HG03159 (cell line): ENCODE measurements around the gene MED28.
A peak's percentile ranks its signal among the peaks of the same experiment; 100 is the strongest.
"Not testable (repeated sequence)": the region's sequence is repeated elsewhere in the genome, so short reads cannot be mapped to it uniquely, and the experiment has no call there.

Experiments used
- ATAC-seq: cut with Tn5 transposase; IDR thresholded peaks from one replicate; pipeline ENCODE4 v1.9.1; 2021; ENCODE audit warnings: mild to moderate bottlenecking, moderate library complexity; ENCODE audit not compliant: unreplicated experiment

The MED28 gene

DNA sequence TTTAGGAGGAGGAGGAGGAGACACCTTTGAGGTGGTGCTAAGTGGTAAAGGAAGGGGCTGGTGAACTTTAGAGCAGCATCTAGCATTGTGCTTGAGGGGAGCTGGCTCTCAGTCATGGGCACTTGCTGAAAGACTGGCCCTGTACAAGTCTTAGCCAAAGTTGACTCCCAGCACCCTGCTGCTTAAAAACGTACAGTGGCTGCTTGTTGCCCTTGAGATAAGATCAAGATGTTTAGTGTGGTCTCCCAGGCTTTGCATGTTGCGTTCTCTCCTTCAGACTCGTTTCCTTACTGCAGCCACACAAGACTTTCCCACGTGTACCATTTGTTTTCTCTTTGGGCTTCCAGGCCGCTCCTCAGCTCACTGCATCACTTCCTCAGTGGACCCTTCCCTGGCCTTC lies 1.8 kb downstream of the MED28 start:
- ATAC-seq = no peak

- no peak for ATAC-seq
Measured at GRCh38 chr4:17618926-17619325, 4.5 kb downstream of the MED28 start.

- ATAC-seq = no peak
Measured at GRCh38 chr4:17619416-17620105, 5.1 kb downstream of the MED28 start.

GRCh38 chr4:17623451-17624001 lies 9.1 kb downstream of the MED28 start:
- no peak for ATAC-seq

DNA sequence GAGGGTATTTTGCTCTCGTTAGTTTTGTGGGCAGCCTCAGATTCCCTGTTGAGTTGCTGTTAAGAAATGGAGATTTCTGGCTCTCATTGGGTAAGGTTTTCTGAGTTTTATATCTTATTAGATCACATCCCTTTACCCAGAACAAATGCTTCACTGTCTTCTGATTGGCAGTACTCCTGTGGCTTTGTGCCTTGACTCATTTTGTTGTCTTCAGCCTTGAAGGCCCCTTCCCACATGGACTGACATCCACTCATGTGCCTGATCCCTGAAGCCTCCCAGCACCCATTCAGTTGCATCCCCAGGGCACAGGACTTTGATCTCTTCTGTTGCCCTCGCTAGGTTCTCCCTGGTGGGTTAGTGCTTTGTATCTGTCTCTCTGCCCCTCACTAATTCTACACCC lies 10.4 kb downstream of the MED28 start:
- no peak for ATAC-seq

DNA sequence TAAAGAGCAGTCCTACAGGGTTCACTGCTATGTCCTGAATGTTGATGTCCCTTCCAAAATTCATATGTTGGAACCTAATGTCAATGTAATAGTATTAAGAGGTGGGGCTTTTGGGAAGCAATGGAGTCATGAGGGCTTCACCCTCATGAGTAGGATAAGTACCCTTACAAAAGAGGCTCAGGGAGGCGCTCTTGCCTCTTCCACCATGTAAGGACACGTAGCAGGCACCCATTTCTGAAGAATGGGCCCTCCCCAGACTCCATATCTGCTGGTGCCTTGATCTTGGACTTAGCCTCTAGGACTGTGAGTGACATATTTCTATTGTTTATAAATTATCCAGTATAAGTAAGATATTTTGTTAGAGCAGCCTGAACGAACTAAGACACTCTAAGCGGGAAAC lies 15.8 kb downstream of the MED28 start:
- ATAC-seq = no peak

DNA sequence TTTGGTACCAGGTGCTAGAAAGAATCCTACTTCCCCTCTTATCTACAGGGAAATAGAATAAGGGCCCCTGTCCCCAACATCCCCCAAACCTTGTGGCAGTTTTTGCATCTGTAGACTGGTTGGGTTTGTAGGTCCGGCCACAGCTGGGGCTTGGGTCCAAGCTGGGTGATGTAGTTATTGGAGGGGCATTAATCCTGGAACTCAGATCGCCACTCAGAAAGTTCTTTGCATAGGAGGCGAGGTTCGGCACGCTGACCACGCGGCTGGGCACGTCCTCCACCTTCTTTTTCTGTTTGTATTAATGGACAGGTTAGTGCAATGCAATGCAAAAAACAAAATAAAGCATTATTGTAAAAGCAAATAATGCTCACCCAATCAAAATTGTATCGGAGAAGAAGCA lies 19.2 kb downstream of the MED28 start:
- no peak for ATAC-seq

- ATAC-seq = no peak
Measured at GRCh38 chr4:17635056-17635455, 20.6 kb downstream of the MED28 start.

- peak; percentile 5 for ATAC-seq
Measured at GRCh38 chr4:17636341-17636695, 21.9 kb downstream of the MED28 start.

GRCh38 chr4:17636696-17637622 lies 22.5 kb downstream of the MED28 start:
- peak; percentile 85 for ATAC-seq

DNA sequence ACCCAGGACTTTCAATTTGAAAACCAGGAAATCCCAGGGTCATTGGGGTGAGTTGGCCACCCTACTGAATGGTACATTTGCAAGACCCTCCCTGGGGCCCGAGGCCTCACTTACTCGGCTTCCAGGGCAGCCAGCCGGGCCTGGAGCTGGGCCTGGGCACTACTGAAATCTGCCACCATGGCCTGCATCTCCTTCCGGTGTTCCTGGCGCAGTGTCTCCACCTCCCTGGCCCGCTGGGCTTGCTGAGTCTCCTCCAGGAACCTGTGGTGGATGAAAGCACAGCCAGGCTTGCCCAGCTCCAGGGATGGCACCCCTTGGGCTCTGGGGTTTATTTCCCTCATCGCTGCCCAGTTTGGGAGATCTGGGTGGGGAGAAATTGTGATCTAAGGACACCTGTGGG lies 24.7 kb downstream of the MED28 start:
- ATAC-seq = no peak

DNA sequence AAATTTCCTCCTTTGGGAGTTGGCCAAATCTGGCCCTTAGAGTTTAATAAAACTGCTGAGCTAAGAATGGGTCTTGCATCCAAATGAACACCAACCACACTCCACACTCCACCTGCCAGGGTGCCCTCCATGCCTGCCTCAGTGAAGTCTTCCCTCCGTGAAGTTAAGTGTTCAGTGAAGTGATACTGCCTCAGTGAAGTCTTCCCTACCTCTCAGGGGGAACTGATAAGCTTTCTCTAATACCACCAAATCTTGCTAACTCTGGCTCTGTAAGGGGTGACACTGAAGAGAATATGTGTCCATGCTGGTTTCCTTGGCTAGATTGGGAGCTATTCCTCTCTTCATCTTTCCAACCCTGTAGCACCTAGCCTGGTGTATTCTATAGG lies 27.9 kb downstream of the MED28 start:
- no peak for ATAC-seq

DNA sequence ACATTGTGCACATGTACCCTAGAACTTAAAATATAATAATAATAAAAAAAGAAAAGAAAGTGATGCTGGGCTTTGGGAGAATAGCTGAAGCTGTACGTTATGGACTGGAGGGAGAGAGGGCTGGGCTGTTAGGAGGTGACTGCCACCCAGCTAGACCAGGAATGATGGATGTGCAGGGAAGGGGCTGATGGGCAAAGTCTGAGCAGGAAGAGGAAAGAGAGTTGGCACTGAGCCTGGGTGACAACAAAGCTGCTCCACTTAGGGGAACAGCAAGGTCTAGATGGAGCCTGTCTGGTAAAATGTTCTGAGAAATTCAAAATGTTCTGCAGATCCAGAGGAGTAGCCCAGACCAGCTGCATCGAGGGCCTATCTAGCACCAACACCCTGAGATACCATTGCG lies 32.3 kb downstream of the MED28 start:
- ATAC-seq = no peak

GRCh38 chr4:17647176-17647806 lies 32.9 kb downstream of the MED28 start:
- no peak for ATAC-seq

DNA sequence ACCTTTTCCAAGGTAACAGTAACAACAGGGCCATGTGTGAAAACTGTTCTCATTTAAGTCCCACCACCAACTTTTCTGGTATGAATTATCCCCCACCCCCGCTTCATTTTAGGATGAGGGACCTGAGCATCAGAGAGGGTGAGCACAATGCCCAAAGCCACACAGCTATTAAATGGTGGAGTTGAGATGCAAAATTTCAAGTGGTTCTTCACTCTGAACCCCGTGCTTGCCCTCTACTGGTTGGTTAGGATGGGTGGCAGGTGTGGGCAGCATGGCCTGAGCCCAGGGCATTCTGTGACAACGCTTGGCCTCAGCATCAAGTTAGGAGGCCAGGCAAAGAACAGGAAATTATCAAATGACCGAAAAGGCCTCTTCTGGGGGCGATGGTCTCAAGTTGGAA lies 33.5 kb downstream of the MED28 start:
- ATAC-seq = no peak

- ATAC-seq = no peak
Measured at GRCh38 chr4:17650406-17650805, 36.0 kb downstream of the MED28 start.

DNA sequence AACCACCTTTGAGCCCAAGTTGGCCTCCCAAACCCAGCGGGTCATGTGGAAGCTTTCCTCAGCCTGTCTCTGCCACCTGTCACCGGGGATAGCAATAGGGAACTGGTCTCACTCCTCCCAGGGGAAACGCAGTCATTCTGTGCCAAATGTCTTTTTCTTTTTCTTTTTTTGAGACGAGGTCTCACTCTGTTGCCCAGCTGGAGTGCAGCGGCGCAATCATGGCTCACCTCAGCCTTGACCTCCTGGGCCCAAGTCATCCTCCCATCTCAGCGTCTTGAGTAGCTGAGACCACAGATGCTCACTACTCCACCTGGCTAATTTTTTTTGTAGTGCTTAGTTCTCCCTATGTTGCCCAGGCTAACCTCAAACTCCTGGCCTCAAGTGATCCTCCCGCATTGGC lies 40.3 kb downstream of the MED28 start:
- ATAC-seq = no peak

GRCh38 chr4:17657090-17657489 lies 42.6 kb downstream of the MED28 start:
- no peak for ATAC-seq

DNA sequence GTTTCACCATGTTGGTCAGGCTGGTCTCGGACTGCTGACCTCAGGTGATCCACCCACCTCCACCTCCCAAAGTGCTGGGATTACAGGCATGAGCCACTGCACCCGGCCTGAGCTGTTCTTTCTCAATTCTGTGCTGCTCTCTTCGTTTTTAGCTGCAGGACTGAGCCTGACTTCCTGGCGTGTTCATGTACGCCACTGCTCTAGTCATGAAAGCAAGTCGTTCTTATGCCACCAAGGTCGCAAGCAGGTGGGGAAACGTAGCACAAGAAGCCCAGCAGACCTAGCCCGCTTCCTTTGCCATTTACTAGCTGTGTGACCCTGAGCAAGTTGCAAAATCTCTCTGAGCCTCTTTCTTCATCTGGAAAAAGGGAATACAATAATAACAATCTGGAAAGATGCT lies 43.4 kb downstream of the MED28 start:
- ATAC-seq = no peak

DNA sequence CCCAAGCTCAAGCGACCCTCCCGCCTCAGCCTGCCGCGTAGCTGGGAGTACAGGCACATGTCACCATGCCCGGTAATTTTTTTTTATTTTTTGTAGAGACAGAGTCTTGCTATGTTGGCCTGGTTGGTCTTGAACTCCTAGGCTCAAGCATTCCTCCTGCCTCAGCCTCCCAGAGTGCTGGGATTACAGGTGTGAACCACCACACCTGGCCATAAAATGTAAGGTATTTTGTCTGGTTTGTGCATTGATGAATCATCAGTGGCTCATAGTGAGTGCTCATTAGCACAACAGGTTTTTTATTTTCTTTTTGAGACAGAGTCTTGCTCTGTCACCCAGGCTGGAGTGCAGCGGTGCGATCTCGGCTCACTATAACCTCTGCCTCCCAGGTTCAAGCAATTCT lies 44.8 kb downstream of the MED28 start:
- not testable (repeated sequence) for ATAC-seq

- ATAC-seq = no peak
Measured at GRCh38 chr4:17662694-17663093, 48.3 kb downstream of the MED28 start.

- ATAC-seq = peak; percentile 96
Measured at GRCh38 chr4:17664755-17665154, 50.3 kb downstream of the MED28 start.
